B cell (primary cell): Measurements from ENCODE around the gene BLCAP. TPM values are rescaled to one million over a fixed set of nuclear protein-coding genes. Genes with fewer than 3 reads are reported as not detected.
"Not testable (repeated sequence)": the region's sequence is repeated elsewhere in the genome, so short reads cannot be mapped to it uniquely, and the experiment has no call there.

Source experiments
- ATAC-seq: fragments of 200-7000 bp; cut with Tn5 transposase; one replicate; pipeline ENCODE4 v1.10.0; 2021; ENCODE audit warnings: low read depth, mild to moderate bottlenecking, moderate number of reproducible peaks, moderate library complexity
- CTCF ChIA-PET: fragments of 350-600 bp; sonication (Branson Sonifier 250); formaldehyde crosslinking; loops from one replicate; lab custom pipeline; 2021; ENCODE audit warnings: antibody characterized with exemption, inconsistent platforms; lab: Charles Lee
- POLR2A ChIA-PET: fragments of 350-600 bp; sonication (Branson Sonifier 250); formaldehyde crosslinking; loops from one replicate; lab custom pipeline; 2021; ENCODE audit warnings: antibody characterized with exemption; lab: Charles Lee
- DNase-seq: peaks from one replicate; pipeline ENCODE4 v3.0.0; 2013
- H2AFZ ChIP-seq: 2 replicates; pipeline ENCODE4 v1.6.1; 2012; ENCODE audit warnings: mild to moderate bottlenecking, low read depth, low read length; ENCODE audit not compliant: insufficient read depth, poor library complexity, severe bottlenecking
- H3K27ac ChIP-seq, 2 donors: 1 replicate in 1 of 2; 2 replicates in 1 of 2; pipeline ENCODE4 v1.5.1; 2012 to 2013; ENCODE audit warnings: low read length in 2 of 2, mild to moderate bottlenecking in 2 of 2, moderate library complexity in 1 of 2
- H3K27me3 ChIP-seq, 4 experiments: fragments of 200-600 bp in 1 of 4; sonication (generic) in 1 of 4; replicated peaks in 1 of 4; 1 replicate in 2 of 4; 2 replicates in 2 of 4; pipeline versions ENCODE4 v1.6.1 to v1.7.0; 2013 to 2016; ENCODE audit warnings: low read length in 3 of 4, mild to moderate bottlenecking in 2 of 4, mixed read lengths in 1 of 4, moderate library complexity in 1 of 4; ENCODE audit not compliant: insufficient read depth in 4 of 4, control insufficient read depth in 3 of 4; ENCODE audit errors: control extremely low read depth in 1 of 4
- H3K36me3 ChIP-seq, 2 experiments: replicated peaks in 1 of 2; 1 replicate in 1 of 2; 2 replicates in 1 of 2; pipeline versions ENCODE4 v1.6.1 to v1.7.1; 2013; ENCODE audit warnings: low read length in 1 of 2; ENCODE audit not compliant: insufficient read depth in 2 of 2, control insufficient read depth in 1 of 2; ENCODE audit errors: control extremely low read depth in 1 of 2, extremely low read depth in 1 of 2
- H3K4me1 ChIP-seq, 2 donors: fragments of 200-600 bp in 1 of 2; sonication (generic) in 1 of 2; 1 replicate in 1 of 2; 2 replicates in 1 of 2; pipeline versions ENCODE4 v1.5.1 to v1.6.1; 2013 to 2017; ENCODE audit warnings: low read length in 2 of 2; ENCODE audit not compliant: control insufficient read depth in 2 of 2, insufficient read depth in 2 of 2
- H3K4me2 ChIP-seq: replicated peaks from 2 replicates; pipeline ENCODE3; 2012; ENCODE audit warnings: mild to moderate bottlenecking, low read depth, low read length; ENCODE audit not compliant: poor library complexity, severe bottlenecking
- H3K4me3 ChIP-seq, 5 experiments: fragments of 200-600 bp in 1 of 5; sonication (generic) in 1 of 5; 1 replicate in 3 of 5; 2 replicates in 2 of 5; pipeline versions ENCODE4 v1.5.1 to v1.7.0; 2011 to 2016; ENCODE audit warnings: low read length in 4 of 5, mild to moderate bottlenecking in 4 of 5, low read depth in 2 of 5, control low read depth in 1 of 5, moderate library complexity in 1 of 5; ENCODE audit not compliant: insufficient read depth in 1 of 5; ENCODE audit errors: control extremely low read depth in 1 of 5, extremely low read depth in 1 of 5
- H3K79me2 ChIP-seq: fragments of 200-600 bp; sonication (generic); one replicate; pipeline ENCODE4 v1.6.0; 2016; ENCODE audit warnings: low read length; ENCODE audit not compliant: control insufficient read depth, insufficient read depth
- H3K9ac ChIP-seq: fragments of 200-600 bp; sonication (generic); 2 replicates; pipeline ENCODE4 v1.6.1; 2017; ENCODE audit warnings: mild to moderate bottlenecking, low read length, moderate library complexity
- H3K9me3 ChIP-seq, 3 donors: one replicate each; pipeline versions ENCODE4 v1.6.1 to v1.7.1; 2013; ENCODE audit warnings: low read length in 2 of 3; ENCODE audit not compliant: control insufficient read depth in 2 of 3, insufficient read depth in 1 of 3; ENCODE audit errors: control extremely low read depth in 1 of 3
- H4K20me1 ChIP-seq: 2 replicates; pipeline ENCODE4 v1.6.0; 2012; ENCODE audit warnings: mild to moderate bottlenecking, low read length; ENCODE audit not compliant: insufficient read depth, control insufficient read depth, poor library complexity, severe bottlenecking
- H3K27ac Mint-ChIP-seq: one replicate; pipeline ENCODE4 v1.8.0; 2021; ENCODE audit warnings: mixed read lengths
- H3K27me3 Mint-ChIP-seq: one replicate; pipeline ENCODE4 v1.8.0; 2021; ENCODE audit warnings: mixed read lengths
- H3K4me1 Mint-ChIP-seq: one replicate; pipeline ENCODE4 v1.8.0; 2021; ENCODE audit warnings: mixed read lengths
- H3K4me3 Mint-ChIP-seq: one replicate; pipeline ENCODE4 v1.8.0; 2021; ENCODE audit warnings: mixed read lengths
- H3K9me3 Mint-ChIP-seq: one replicate; pipeline ENCODE4 v1.8.0; 2022; ENCODE audit warnings: mixed read lengths; ENCODE audit not compliant: insufficient read depth
- EZH2 ChIP-seq: IDR thresholded peaks from 2 replicates; pipeline ENCODE4 v1.6.1; 2012; ENCODE audit warnings: borderline replicate concordance, low read depth, mild to moderate bottlenecking, moderate library complexity, low read length; ENCODE audit not compliant: insufficient read depth, poor library complexity, severe bottlenecking
- WGBS: methylation state at CpG from one replicate; pipeline ENCODE4 v1.1.5; 2013; ENCODE audit warnings: missing lambda C conversion rate; ENCODE audit not compliant: insufficient coverage; 5-methylcytosine and 5-hydroxymethylcytosine counted together
- intact Hi-C: fragments of 100-400 bp; cut with micrococcal nuclease; formaldehyde crosslinking; loops from one replicate; pipeline ENCODE4 v1.10.0; 2022
- polyA minus RNA-seq: library from RNA; depleted of rRNA, polyadenylated mRNA; stranded (reverse); fragments of >200 nt; gene quantifications from 2 replicates; pipeline ENCODE4 v1.2.3, GENCODE V29; 2012
- polyA plus RNA-seq: library from polyadenylated mRNA; depleted of rRNA; stranded (reverse); fragments of >200 nt; gene quantifications from 2 replicates; pipeline ENCODE4 v1.2.3, GENCODE V29; 2012
- total RNA-seq, 2 donors: library from RNA; stranded (reverse); fragments of 120-200 nt in 1 of 2; gene quantifications; 1 replicate in 1 of 2; 2 replicates in 1 of 2; pipeline versions ENCODE4 v1.2.3 to v1.2.4, GENCODE V29; 2013 to 2022
- TF ChIP-seq, protein P1 (sequence below): fragments of 200-600 bp; IDR thresholded peaks from one replicate; pipeline ENCODE4 v1.8.0; 2022; ENCODE audit warnings: antibody characterized with exemption, mild to moderate bottlenecking

Gene BLCAP, protein sequence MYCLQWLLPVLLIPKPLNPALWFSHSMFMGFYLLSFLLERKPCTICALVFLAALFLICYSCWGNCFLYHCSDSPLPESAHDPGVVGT
- total RNA-seq (187 and 188 TPM in 2 replicates), polyA plus RNA-seq (56.2 and 68.1 TPM in 2 replicates), polyA minus RNA-seq (67.0 and 78.3 TPM in 2 replicates)
- 77.0 TPM for total RNA-seq (2013)

DNA sequence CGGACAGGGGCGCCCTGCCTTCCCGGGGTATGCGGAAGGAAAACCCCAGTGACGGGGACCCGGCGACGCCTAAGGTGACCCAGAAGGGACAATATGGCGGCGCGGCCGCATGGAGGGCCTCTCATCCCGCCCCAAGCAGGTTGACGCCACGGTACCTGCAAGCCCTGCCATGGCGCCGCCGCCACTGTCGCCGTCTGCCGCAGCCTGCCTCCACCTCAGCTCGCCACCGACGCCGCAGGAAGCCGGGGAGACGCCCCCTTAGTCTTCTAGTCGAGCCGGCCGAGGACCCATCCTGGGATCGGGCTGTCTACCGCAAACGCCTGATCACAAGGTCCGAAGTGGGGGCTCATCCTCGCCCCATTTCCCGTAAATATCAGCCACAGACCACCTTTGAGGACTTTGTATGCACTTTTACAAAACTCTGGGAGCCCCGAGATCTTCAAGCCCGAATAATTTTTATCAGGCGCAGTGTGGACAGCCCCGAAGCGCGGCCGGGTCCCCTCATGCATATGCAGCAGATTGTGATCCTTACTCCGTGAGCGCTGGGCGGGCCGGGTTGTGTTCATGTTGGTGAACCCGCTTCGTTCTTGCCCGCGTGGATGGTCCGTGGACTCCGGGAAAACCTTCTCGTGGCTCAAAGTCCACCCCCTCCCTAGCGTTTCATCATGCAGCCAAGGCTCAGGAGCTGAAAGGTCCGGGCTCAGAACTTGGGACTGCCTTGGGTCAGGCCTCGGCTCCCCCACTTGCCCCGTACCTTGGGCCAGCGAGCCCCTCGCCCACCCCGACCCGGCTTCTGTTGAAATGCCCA lies at the start of gene BLCAP:
TSS of gene BLCAP (minus strand) at position 239 of the 808 bp plus-strand sequence. CDS start 8,702 bp downstream, outside the sequence.
- H3K27ac ChIP-seq: peak within 1 kb of the TSS; percentile 100
- H3K27ac Mint-ChIP-seq: peak within 1 kb of the TSS; percentile 100
- H3K27me3 ChIP-seq: no peaks in the 10 kb centered on the region
- peak; percentile 85 for ATAC-seq
- peaks cover 47% of the 10 kb centered on the region for H4K20me1 ChIP-seq
- under 1% methylated on average over 60 of the region's 62 CpGs for WGBS
- peak within 1 kb of the TSS; percentile 89 for H3K4me3 Mint-ChIP-seq
- H3K4me1 ChIP-seq: peaks cover 36 to 41% of the 10 kb centered on the region in 2 donors
- peaks cover 0 to 6% of the 10 kb centered on the region in 2 experiments for H3K36me3 ChIP-seq
- H3K4me3 ChIP-seq: peak within 1 kb of the TSS; percentile 82 to 99 (median 96)
- intact Hi-C loops: loop anchor here (1.0 to 10.0 kb wide), 6 partner anchors 19 to 521 kb away; partner anchors contain the start of genes CTNNBL1, MROH8 and RPN2
- POLR2A ChIA-PET: interaction anchor here (0.6 to 1.3 kb wide), 5 partner anchors 118 to 349 kb away, joined by 3 to 5 read pairs (median 3); partner anchors contain the start of genes MROH8 and RPN2
- no peaks in the 10 kb centered on the region for H3K9me3 ChIP-seq
- no peaks in the 10 kb centered on the region for H3K27me3 Mint-ChIP-seq
- peak; percentile 97 for DNase-seq
- H3K9me3 Mint-ChIP-seq: no peaks in the 10 kb centered on the region
- peak within 1 kb of the TSS; percentile 96 for H3K4me2 ChIP-seq
- H3K4me1 Mint-ChIP-seq: peaks cover 50% of the 10 kb centered on the region
- TF ChIP-seq, protein P1, sequence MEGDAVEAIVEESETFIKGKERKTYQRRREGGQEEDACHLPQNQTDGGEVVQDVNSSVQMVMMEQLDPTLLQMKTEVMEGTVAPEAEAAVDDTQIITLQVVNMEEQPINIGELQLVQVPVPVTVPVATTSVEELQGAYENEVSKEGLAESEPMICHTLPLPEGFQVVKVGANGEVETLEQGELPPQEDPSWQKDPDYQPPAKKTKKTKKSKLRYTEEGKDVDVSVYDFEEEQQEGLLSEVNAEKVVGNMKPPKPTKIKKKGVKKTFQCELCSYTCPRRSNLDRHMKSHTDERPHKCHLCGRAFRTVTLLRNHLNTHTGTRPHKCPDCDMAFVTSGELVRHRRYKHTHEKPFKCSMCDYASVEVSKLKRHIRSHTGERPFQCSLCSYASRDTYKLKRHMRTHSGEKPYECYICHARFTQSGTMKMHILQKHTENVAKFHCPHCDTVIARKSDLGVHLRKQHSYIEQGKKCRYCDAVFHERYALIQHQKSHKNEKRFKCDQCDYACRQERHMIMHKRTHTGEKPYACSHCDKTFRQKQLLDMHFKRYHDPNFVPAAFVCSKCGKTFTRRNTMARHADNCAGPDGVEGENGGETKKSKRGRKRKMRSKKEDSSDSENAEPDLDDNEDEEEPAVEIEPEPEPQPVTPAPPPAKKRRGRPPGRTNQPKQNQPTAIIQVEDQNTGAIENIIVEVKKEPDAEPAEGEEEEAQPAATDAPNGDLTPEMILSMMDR: no peak
- TF ChIP-seq EZH2: no peak
- CTCF ChIA-PET: interaction anchor here (0.6 to 9.8 kb wide), 3 partner anchors 257 to 330 kb away, joined by 5 to 307 read pairs (median 161); no protein-coding TSS in a partner anchor
- H2AFZ ChIP-seq: peak within 1 kb of the TSS; percentile 98
- H3K9ac ChIP-seq: peak within 1 kb of the TSS; percentile 97
- peaks cover 64% of the 10 kb centered on the region for H3K79me2 ChIP-seq

DNA sequence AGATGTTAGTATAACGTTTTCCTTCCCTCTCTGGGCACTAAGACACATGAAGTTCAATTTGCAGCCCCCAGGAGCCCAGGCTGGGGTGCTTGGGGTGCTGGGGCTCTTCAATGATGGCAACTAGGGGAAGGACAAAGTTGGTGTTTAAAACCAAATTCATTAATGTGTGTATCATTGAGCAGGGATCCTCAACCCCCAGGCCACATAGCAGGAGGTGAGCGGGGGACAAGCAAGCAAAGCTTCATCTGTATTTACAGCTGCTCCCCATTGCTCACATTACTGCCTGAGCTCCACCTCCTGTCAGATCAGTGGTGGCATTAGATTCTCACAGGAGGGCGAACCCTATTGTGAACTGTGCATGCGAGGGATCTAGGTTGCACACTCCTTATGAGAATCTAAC lies 49.8 kb upstream of the BLCAP start:
- POLR2A ChIA-PET, H3K9ac ChIP-seq, H3K4me2 ChIP-seq, H3K27ac ChIP-seq, H3K27ac Mint-ChIP-seq, H3K9me3 Mint-ChIP-seq, H3K36me3 ChIP-seq, H4K20me1 ChIP-seq, H2AFZ ChIP-seq, H3K4me3 Mint-ChIP-seq, H3K9me3 ChIP-seq, H3K27me3 ChIP-seq, CTCF ChIA-PET, H3K4me3 ChIP-seq, DNase-seq, ATAC-seq, H3K79me2 ChIP-seq: not testable (repeated sequence)
- 92% methylated on average over 2 of the region's 4 CpGs for WGBS
- intact Hi-C loops: loop anchor here (10.0 kb wide), 1 partner anchor 167 kb away; no protein-coding TSS in a partner anchor
- H3K4me1 ChIP-seq: peaks cover 19 to 20% of the 10 kb centered on the region in 2 donors
- H3K27me3 Mint-ChIP-seq: peaks cover 13% of the 10 kb centered on the region
- peaks cover 26% of the 10 kb centered on the region for H3K4me1 Mint-ChIP-seq
